Placental pericyte (primary cell): ENCODE data around the gene DIMT1. TPM values are rescaled to one million over a fixed set of nuclear protein-coding genes. Genes with fewer than 3 reads are reported as not detected.

Source experiments
- small RNA-seq: library from RNA; depleted of rRNA; stranded (forward); fragments of <200 nt; gene quantifications from one replicate; pipeline ENCODE3, GENCODE V24; 2012; ENCODE audit warnings: low replicate concordance
- total RNA-seq: library from RNA; depleted of rRNA; stranded (reverse); fragments of >200 nt; gene quantifications from 2 replicates; pipeline ENCODE4 v1.2.3, GENCODE V29; 2012

The DIMT1 gene
- total RNA-seq: 16.9 and 39.7 TPM in 2 replicates

GRCh38 chr5:62403411-62404250 is at the start of gene DIMT1:
Gene DIMT1, minus strand, starts transcription at chr5:62403905. Its CDS starts 133 bp downstream, at chr5:62403772.

GRCh38 chr5:62412549-62413329 is 9.0 kb upstream of the DIMT1 start, which contains the start of gene IPO11:
Gene IPO11, plus strand, starts transcription at chr5:62412763. Its CDS starts 24,517 bp downstream, at chr5:62437280.

Small RNAs within 50 kb of the gene (small RNA-seq; reads per million reads assigned to genes)
- gene RNU6-661P: not detected

Other genes with a start within 250 kb of the DIMT1 start
- gene KIF2A, start 97.7 kb downstream of the DIMT1 start, total RNA-seq: 55.8 and 73.0 TPM in 2 replicates
- 18.4 and 29.1 TPM in 2 replicates for gene IPO11, start 8.9 kb upstream of the DIMT1 start, total RNA-seq
- 1.1 and 1.4 TPM in 2 replicates for gene LRRC70, start 174.9 kb upstream of the DIMT1 start, total RNA-seq